Colon (tissue), 2 donors: ENCODE data around the gene KRT15.

Experiments used
- FAIRE-seq: peaks from 2 replicates; lab custom pipeline; 2012; peaks lifted over from hg19 to GRCh38; lab: Jason Lieb, UNC
- donor health status: control.
- donor health status: control.

KRT15 gene

DNA sequence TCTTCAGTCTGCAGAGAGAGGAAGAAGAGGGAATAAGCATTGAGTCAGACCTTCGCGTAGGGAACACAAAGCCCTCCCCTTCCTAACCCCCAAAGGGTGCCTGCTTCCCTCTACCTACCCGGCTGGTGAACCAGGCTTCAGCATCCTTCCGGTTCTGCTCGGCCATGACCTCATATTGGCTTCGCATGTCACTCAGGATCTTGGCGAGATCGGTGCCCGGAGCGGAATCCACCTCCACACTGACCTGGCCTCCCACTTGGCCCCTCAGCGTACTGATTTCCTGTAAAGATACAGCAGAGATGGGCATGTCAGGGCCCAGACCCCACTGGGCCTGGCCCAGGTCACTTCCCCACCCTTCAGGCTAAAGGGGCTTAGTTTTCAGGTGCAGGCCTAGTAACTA lies 5.6 kb upstream of the KRT15 start:
- no peak for FAIRE-seq

DNA sequence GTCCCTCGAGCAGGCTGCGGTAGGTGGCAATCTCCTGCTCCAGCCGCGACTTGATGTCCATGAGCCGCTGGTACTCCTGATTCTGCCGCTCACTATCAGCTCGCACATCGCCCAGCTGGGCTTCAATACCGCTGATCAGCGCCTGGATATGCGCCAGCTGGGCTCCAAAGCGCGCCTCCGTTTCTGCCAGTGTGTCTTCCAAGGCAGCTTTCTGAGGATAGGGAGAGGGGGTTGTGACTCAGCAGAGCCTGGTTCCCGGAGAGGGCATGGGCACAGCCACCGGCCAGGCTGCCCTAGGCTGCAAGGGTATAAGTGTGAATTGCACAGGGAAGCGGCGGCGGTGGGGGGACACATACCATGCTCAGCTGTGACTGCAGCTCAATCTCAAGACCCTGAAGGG lies 5.1 kb upstream of the KRT15 start:
- FAIRE-seq = no peak

DNA sequence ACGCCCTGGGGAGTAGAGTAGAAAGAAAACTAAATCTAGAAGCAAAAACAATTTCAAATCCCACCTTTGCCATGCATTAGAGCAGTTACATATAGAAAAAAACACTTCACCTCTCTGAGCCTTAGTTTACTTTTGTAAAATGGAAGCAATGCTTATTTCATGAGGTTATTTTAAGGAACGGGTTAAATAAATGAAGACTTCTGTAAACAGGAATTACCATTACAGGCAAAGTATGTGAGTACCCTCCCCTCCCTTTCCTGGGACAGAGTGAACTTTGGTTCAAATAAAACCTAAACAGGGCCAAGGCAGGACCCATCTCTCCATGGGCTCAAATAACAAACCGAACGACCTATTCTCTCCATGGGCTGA lies 4.5 kb upstream of the KRT15 start:
- FAIRE-seq = no peak

DNA sequence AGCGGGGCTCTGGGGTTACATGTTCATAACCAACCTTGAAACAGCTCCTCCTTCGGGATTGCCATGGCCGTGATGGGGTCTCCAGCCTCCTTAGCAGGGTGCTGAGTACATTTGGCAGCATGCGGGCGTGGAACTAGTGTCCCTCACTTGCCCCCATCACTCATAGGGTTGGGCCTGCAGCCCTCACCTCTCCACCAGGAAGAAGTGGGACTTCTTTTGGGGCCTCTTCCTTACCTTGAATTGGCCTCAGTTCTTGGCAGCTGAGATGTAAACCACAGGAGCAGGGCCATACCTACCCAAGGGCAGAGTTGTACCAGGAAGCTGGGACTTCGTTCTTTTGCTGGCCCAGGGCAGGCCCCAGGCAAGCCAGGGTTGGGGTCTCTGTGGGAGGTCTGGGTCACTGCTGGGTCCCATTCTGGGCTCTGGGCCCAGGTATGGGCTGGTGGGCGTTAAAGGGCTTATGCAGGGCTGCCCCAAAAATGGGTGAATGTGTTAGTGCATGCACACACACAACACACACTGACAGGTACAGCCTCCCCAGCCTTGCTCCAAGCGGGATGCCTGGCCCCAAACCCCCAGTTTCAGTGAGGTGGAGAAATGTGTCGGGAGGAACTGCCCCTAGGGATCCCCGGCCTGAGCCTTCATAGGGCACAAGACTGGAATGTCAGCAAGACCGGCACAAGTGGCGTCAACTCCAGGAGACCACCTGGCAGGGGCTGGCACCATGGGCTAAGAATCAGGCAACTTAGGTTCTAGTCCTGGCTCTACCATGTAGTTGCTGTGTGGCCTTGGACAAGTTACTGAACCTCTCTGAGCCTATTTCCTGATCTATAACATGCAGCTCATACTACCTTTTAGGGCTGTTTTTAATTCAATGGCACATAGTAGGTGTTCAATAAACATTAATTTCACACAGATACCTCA lies 3.9 kb upstream of the KRT15 start:
- no peak for FAIRE-seq

DNA sequence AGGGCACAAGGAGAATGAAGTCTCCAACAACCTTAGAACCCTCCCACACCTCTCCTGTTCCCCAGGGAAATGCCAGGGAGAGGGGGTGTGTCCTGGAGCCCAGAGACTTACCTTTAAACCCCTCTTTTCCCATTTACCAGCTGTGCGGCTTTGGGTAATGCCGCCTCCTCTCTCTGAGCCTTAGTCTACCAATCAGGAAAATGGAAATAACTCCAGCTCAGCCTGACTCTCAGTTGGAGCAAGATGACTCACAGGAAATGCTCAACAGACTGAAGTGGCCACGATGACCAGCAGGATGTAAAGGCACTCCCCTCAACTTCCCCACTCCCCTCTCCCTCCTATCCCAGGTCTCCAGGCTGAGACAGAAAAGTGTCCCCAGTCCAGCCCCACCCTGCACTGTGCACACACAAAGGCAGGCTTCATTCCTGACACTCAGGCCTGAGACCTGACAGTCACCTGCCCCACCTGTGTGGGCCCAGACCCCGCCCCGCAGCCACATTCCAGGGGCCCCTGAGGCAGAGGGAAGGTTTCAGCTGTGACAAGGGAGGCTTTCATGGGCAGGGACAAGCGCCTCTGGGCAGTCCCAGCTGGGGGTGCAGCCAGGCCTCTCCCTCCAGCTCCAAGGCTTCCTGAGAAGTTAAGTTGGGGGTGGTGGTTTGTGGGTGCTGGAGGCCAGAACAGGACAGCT lies 3.0 kb upstream of the KRT15 start:
- FAIRE-seq = no peak

DNA sequence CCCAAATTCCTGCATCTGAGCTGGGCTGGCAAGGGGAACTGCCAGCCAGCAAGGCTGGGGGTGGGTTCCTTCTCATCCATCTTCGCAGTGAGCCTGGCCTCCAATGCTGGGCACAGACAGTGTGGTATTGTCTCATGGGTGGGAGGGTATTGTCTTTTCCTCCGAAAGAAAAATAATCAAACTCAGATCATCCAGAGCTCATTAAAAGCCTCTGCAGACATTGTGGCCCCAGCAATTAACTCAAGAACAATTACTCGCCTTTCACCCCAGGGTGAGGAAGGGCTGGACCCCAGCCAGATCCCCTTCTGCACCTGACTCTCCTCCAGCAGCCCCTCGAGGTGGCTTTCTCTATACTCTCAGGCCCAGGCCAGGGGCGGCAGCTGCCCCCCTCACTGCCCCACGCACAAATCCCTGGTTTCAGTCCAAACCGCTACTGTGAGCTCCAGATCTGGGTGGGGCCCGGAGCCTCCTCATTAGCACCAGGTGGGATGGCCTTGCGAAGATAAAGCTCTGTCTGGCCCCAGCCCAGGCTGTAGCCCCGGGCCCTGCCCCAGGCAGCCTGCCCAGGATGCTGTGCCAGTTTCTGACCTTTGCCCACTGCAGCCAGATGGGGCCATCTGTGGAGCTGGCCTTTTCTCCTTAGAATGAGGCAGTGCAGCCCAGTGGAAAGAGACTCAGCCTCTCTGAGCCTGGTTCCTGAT lies 2.3 kb upstream of the KRT15 start:
- no peak for FAIRE-seq

DNA sequence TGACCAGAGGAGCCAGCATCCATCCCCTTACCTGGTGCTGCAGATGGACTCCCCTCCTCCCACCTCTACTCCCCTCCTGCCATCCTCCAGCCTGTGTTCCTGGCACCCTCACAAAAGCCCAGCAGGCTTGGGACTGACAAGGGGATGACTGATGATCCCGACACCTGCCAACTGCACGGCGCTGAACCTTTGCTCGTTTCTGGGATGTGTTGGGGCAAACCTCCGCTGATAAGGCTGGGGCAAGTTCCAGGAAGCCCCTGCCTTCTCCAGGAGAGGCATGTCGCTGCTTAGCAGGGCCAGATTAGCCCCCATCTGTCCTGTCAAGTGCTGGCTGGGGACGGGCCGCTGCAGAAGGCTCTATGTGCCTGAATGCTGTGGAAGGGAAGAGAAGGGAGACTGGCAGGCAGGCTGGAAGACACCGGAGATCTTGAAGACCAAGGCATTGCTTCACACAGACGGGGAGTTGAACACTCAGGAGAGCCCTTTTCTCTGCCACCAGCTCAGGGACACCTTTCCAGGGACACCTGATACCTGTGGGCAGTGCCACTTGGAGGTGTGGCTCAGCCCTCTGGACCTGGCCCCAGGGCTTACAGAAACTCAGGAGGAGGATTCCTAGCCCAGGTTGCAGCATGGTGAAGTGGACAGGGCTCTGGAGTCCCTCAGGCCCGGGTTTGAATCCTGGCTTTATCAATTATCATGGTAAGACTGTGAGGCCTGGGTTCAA lies 973 bp upstream of the KRT15 start:
- FAIRE-seq = no peak

DNA sequence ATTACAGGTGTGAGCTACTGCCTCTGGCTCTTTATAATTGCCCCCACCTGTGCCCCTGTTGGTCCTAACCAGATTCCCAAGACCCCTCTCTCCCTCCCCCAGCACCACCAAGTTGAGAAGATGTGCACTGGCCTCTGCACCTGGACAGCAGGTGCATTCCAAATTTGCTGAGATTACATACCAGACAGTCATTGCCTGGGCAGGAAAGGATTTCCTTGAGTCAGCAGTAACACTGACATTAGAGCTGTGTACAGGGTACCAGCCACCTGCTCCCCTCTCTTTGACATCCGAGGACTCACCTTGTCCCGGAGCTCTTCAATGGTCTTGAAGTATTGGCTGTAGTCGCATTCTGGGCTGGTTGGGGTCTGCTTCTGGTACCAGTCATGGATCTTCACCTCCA lies 659 bp downstream of the KRT15 start:
- no peak for FAIRE-seq

DNA sequence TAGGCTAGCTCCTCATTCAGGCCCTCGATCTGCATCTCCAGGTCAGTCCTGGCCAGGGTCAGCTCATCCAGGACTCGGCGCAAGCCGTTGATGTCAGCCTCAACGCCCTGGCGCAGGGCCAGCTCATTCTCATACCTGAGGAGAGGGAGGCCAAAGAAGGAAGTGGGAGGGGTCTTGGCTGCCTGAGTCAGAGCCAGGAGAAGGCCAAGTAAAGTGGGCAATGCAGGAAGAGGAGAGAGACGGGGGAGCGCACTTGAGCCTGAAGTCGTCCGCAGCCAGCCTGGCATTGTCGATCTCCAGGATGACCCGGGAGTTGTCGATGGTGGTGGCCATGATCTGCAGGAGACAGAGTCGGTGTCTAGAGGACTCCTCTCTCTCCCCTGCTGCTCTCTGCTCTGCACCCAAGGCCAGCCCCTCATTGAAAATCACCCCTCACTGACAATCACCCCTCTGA lies 1.8 kb downstream of the KRT15 start:
- FAIRE-seq = no peak

DNA sequence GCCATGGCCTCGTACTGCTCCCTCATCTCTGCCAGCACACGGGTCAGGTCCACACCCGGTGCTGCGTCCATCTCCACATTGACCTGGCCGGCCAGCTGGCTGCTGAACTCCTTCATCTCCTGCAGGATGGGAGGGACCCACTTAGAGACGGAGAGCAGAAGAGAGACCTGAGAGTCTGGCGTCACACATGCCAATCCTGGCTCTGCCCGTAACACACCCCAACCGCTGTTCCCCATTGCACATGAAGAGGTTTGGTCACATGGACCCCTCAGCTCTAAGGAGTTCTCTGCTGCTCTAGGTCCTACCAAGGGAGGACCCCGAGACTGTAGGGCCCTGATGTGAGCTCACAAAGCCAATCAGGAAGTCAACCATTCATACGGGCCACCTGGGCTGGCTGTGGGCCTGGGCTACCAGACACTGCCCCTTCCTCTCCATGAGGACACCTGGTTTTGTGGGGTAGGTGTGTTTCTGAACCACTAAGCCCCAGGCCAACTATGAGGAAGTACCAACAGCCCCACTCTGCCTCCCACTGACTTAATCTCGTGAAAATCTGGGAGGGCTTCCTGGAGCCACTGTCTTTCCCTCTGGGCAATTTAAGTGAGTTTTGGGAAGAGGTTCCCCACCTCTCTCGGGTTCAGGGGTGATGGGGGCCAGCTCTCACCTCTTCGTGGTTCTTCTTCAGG lies 2.4 kb downstream of the KRT15 start:
- FAIRE-seq = no peak

DNA sequence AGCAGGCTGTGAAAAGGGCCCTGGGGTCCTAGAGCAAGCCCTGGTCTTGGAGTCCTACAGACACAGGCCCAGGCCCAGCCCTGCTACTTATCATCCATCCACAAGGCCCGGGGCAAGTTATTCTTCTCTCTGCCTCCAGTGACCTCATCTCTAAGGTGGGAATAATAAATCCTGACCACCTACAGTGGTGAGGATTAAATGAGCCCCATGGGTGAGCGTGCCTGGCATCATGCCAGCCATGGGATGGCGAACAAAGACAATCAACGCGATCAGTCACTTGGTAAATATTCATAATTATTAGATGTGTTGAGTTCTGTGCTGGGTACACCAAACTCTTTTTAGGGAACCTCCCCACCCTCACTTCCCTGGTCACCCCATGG lies 5.5 kb downstream of the KRT15 start:
- no peak for FAIRE-seq

DNA sequence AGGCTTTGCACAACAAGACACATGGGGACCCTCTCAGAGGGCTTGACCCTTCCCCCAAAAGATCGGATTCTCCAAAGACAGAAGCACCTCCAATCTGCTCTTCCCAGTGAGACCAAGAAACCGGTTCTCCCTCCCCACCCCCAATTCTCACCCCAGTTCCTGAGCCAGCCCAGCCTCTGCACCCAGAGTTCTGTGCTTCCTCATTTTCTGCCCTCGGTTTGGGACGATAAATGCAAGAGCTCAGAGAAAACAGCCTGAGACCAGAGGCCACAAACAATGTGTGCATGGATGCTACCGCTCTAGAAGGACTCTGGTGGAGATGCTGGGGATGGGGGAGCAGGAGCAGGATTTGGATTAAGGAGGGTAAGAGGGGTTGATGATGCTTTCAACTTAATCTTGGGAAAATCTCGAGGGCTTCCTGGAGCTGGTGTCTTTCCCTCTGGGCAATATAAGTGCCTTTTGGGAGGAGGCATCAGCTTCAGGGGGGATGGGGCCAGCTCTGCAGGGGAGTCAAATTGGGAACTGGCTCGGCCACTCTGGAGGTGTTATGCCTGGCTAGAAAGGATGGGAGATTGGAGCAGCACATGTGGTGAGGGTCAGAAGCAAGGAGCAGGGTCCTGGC lies 6.0 kb downstream of the KRT15 start:
- FAIRE-seq = no peak

DNA sequence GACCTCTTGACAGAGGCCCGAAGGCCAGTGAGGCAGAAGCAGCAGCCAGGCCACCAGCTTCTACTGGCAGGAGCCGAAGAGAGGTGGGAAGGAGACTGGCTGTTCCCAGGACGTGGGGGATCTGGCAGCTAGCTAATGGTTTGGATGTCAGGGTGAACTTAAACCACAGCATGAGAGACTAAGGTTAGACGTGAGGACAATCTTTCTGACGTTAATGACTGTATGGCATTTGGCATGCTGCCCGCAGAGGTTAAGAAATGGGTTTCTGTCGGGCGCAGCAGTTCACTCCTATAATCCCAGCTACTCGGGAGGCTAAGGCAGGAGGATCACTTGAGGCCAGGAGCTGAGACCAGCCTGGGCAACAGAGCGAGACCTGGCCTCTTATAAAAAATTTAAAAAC lies 7.0 kb downstream of the KRT15 start:
- no peak for FAIRE-seq

DNA sequence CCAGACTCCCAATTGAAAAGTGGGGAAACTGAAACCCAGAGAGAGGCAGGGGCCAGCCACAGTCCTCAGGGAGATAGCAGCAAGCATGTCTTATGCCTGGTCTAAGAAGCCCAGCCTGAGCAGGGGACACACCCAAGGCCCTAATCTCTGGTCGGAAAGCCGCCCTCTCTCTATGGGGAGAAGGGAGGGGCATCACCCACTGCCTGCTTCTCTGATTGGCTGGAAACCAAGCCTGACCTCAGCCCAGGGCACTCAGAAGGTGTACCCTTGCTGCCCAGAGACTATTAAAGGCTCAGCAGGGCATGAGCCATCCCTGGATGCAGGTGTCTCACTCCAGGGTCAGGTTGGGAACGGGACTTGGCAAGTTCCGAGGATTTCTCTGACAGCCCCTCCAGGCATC lies 7.6 kb downstream of the KRT15 start:
- no peak for FAIRE-seq

DNA sequence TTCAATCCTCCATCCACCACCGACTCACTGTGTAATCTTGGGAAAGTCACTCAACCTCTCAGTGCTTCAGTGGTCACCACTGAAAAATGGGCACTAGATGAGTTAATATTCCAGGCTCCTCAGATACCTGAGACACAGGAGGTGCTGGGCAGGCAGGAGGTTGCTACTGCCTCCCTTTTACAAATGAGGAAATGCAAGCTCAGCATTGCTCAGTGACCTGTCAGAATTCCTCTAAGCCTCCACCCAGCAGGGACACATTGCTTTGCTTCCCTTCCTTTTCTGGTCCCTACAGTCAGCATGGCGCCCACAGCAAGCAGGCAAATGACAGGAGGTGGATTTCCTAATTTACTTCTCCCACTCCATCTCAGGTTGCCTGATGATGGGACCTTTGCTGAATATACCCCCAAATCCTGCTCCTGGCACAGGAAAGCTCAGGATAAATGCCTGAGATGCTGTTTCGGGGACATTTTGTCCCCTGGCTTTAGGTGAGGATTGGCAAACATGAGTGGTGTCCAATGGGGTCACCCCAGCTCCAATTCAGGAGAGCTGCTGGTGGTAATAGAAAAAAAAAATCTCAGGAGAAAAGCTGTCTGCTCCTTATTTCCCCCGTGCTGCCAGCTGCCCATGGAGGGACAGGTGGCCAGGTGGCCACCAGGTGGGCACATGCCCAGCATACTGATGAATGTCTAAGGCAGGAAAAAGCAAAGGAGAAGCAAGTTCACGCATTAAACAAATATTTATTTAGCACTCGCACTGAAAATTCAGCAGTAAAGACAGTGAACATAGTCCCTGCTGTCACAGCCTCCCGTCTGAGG lies 8.2 kb downstream of the KRT15 start:
- FAIRE-seq = no peak

DNA sequence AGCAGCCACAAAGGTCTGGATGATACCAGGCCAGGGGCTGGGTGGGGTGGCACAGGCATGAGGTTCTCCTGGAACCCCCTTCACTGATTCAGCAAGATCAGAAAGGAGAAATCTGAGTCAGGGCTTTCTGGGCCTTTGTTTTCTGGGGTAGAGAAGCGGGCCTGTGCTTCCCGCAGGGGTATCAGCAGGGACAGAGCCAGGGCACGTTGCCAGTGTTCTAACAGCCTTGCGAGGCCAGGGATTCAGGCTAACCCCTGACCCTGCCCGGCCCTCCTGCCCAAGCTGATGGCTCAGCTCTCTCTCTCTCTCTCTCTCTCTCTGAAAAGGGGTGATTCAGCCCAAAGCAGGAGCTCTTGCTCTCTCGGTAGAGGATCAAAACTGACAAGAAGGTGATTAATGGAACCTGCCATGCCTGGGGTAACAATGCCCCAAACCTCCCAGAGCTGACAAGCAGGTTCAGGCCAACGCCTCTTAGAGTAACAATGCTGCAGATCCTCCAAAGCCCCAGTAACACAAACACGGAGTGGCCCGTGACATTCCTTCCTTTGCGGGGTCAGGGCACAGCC lies 11.3 kb downstream of the KRT15 start:
- FAIRE-seq = no peak

DNA sequence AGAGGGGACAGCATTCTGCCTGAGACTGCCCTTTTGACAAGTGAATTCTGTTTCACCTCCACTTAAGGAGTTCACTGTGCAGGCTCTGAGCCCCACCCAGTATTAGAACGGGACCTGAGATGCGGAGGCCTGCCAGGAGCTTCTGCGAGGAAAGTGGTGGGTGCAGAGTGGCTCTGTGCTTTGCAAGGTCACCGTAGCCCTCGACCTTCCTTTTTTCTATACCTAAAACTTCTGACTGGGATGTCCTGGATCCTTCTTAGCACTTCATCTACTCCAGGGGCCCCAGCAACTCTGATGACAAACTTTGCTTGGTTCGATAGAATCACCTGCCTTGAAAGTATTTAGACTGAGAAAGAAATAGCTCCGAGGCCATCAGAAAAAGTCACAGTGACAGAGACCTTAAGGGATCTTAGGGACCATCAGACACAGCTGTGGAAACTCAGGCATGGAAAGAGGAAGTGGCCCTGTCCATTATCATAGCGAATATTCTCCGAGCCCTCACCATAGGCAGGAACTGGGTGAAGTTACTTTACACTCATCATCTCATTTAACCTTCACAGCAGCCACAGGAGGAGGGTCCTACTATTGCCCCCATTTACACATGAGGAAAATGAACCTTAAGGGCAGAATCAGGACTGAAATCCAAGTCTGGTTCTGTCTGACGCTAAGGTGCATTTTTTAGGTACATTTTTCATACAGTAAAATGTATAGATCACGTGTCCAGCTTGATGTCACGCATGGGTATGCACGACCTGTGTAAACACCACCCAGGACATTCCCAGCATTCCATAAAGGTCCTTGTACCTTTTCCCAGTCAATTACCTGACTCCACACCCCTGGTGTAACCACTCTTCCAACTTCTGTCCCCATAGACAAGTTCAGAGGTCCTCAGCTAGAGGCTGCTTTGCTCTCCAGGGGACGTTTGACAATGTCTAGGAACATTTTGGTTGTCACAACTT lies 12.6 kb downstream of the KRT15 start:
- no peak for FAIRE-seq

DNA sequence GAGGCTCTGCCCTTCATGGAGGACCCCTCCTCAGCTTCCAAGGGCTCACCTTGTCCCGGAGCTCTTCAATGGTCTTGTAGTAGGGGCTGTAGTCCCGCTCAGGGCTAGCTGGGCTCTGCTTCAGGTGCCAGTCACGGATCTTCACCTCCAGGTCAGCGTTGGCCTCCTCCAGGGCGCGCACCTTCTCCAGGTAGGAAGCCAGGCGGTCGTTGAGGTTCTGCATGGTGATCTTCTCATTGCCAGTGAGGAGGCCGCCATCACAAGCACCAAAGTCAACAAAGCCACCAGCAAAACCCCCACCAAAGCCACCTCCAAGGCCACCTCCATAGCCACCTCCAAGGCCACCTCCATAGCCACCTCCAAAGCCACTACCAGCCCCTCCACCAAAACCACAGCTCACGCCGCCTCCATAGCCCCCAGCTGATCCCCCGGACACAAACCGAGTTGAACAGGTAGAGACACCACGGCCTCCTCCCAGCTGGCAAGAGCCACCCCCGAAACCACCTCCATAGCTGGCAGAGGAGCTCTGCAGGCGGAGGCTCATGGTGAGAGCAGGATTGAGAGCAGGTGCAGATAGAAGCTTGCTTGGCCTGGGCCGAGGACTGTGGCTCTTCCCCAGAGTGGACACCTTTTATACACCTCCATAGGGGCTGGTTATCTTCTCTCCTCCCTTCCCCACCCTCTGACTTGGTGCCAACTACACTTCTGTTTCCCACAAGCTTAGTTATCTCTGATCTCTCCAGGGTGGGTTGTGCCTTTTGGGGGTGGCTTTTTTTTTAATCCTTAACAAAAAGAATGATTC lies 13.5 kb downstream of the KRT15 start, which contains the start of gene KRT13:
Gene KRT13, minus strand, starts transcription at position 606 of the 802 bp plus-strand sequence. Its CDS starts 62 bp downstream, at position 544.
- no peak for FAIRE-seq
